Stimulated activated CD4-positive, alpha-beta T cell treated with anti-CD3 and anti-CD28 coated beads, Interleukin-4, amount 100 ng/mL, for 1 hour (primary cell): Measurements from ENCODE around the gene SSTR5.

Experiments
- DNase-seq: peaks from one replicate; pipeline ENCODE4 v3.0.0-alpha.2; 2020

Gene SSTR5

DNA sequence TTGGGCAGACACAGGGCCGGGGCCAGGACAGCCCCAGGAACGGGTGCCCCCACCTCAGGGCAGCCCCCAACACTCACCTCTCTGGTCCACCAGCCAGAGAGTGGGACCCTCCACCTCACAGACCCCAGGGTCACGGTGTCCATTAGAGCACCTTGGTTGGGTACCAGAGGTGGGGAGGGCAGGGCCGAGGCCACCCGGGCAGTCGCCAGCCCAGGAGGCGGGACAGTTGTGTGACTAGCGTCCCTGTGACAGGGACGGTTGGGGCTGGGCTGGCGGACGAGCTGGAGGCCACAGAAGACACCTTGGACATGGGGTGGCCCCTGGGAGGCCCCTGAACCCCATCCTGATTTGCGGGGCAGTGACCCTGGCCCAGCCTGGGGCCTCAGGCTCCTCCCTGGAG, 35.2 kb downstream of the SSTR5 start:
- DNase-seq, result no peak

DNA sequence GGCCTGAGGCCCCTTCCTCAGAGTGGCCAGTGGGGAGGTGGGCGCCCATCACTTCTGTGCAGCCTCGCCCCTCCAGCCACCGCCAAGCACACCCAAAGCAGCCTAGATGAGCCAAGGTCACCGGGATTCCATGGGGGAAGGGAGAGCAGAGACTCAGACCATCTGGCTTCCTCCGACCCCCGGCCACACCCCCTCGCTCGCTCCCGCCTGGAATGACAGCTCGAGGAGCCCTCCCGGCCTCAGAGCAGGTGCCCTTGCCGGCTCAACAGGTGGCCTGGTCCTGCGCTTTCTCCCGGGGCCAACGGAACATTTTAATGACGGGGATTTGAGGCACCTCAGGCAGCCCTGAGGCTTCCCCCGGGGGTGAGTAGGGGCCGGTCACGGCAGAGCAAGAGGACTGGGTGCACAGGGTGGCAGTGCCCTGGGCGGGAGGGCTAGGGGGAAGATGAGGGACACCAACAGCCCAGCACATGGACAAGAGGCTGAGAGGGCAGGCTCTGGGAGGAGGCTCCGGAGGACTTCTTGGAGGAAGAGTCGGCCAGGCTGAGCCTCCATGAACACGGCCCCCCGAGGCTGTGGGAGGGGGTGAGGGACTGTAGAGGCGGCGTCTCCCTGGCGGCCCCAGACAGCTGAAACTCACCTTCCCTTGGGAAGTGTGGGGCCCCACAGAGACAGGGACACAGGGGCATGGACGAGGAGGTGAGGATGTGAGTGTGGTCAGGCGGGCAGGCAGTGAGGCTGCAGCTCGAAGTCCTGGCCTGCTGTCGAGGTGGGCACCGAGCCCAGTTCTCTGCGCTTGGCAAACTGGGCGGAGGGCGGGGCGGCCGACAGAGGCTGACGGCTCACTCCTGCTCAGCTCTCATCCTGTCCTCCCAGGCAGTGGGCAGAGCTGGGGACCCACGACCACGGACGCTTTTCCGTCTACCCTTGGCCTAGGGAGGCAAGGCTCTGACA, 36.0 kb downstream of the SSTR5 start:
- no peak for DNase-seq

DNA sequence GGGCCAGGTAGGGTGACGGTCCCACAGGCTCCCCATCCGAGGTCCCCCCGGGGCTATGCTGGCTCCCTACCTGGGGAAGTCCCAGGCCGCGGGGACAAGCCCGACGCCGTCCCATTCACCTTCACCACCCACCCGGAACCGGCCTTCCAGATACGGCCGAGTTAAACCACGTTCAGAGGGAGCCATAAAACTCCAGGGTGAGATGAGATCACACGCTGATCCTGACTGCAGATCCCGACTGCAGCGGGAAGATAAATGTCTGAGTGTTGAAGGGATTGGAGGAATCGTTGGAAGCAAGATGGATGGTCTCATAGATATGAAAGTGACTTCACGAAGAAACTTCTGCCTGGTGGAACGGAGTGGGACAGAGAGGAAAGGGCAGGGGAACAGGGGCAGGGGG, 37.1 kb downstream of the SSTR5 start:
- no peak for DNase-seq

DNA sequence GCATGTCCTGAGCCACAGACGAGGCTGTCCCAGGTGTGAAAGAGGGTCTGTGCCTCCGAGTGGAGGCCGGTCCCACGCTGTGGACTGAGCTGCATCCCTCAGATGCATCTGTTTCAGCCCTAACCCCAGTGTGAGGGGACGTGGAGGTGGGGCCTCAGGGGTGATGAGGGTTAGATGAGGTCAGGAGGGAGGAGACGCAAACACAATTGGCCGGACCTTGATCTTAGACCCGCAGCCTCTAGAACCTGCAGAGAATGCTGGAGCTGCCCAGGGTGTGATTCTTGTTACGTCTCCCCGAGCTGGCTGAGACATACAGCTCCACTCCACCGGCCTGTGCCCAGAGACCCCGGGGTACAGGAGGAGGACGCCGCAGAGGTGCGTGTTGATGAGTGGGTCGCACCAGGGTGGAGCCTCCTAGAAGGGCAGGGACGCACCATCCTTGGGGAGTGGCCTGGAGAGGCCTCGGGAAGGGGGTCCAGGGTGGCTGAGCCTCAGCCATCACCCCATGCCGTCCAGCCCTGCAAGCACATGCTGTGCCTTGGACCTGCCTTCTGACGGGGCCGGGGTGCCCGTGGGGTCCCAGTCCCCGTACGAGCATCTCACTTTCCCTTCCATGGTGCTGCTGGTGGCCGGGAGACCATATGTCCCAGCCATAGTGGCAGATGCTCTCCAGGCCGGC, 40.1 kb downstream of the SSTR5 start:
- DNase-seq, result no peak

DNA sequence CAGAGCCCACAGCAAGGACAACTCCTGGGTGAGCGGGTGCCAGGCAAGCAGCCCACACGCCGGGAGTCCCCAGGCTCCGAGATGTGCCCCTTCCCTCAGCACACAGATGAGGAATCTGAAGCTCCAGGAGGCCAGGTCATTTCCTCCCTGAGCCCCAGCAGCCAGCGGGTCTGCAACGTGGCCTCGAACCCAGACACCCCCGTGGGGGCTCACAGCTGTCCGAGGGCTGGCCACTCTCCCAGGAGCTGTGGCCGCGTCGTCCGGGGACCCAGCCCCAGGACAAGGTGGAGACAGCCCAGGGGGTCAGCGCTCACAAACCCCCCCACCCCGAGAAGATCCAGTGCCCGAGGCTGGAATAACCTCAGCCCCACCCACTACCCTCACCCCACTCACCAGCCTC, 40.9 kb downstream of the SSTR5 start:
- no peak for DNase-seq

DNA sequence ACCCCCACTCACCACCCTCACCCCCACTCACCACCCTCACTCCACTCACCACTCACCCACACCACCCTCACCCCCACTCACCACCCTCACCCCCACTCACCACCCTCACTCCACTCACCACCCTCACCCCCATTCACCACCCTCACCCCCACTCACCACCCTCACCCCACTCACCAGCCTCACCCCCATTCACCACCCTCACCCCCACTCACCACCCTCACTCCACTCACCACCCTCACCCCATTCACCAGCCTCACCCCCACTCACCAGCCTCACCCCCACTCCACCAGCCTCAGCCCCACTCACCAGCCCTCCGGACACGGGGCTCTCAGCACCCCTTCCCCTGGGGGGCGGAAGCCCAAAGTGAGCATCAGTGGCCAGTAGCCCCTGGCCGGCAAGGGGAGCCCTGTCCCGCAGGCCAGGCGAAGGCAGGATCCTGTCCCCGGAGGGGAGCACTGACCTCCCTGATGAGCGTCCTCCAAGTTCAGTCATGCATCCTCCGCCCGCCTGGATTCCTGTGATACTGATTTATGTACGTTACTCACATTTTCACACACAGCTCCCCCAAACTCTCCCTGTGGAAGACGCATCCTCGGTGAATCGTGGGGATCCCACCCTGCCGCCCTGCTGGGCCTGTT, 41.5 kb downstream of the SSTR5 start:
- no peak for DNase-seq

DNA sequence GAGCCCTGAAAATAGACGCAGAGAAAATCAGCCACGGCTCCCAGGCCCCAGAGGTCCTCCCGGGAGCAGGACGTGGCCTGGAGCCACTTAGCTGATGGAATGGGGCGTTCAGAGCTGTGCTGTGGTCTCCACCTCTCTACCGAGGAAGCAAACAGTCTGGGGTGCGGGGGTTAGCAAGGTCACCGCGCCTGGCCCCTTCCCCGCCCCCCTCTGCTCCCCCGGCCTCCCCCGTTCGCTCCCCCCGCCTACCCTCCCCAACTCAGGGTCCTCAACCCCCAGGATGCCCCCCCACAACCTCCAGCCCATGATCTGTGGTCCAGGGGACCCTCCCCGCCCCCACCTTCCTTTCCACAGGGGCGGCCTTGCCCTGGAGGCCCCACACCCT, 44.1 kb downstream of the SSTR5 start:
- DNase-seq, result no peak

DNA sequence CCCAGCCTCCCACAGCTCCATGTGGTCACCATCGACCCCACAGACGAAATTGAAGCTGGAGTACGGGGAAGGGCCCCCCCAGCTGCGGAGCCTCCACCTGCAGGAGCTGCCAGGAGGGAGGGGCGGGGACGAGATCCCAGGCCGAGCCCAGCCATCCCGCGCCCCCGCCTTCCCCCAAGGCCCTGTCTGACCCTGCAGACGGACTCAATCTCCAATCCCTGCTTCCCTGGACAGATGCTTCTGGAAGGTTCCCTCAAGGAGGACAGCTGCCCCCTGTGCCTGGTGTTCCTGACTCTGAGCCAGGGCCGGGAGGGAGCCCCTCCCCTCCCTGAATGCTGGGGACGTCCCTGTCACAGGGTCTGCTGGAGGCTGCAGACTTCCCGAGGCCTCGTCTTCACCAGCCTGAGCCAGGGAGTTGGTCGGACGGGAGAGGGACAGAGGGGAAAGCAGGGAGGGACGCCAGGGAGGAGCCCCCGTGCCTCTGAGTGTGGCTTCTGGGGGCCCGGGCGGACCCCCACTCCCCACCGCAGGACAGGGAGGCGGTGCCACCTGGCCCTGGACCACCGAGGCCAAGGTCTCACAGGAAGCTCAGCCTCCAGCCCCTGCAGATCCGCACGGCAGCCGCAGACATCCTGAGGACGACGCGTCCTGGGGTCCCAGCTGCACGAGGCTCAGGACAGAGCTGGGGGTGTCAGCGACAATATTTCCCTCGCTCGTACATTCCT, 44.8 kb downstream of the SSTR5 start:
- no peak for DNase-seq

DNA sequence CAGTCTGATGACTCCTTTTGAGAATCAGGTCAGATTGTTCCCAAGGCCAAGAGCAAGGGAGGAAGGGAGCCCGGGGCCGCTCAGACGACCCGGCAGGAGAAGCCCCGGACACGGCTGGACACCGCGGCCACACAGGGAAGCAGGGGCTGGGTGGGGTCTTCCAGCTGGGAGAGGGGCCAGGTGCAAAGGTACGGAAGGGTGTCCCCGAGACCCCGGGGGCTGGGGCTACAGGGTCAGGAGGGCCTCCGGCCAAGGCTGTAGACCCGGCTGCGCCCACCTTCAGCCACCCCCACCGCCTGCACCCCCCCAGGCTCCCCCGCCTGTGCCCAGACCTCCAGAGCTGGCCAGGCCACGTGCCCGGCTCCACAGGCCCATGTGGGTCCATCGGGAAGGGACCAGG, 45.4 kb downstream of the SSTR5 start:
- DNase-seq, result no peak

DNA sequence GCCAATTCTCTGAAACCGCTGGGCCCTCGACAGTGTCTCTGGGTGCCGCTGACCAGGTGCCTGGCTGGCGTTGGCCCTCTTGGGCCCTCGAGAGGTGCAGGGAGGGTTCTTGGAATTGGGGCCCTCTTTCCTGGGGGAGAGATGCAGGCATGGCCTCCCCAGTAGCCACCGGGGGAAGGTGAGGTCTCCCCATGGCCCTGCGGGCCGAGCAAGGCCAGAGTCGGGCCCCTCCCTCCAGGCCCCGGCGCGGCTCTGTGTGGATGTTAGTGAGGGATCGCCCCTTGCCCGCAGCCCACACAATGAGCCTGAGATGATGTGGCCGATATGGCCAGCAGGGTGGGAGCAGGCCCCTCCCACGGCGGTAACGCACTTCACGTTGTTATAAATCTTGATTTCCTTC, 46.6 kb downstream of the SSTR5 start:
- no peak for DNase-seq

DNA sequence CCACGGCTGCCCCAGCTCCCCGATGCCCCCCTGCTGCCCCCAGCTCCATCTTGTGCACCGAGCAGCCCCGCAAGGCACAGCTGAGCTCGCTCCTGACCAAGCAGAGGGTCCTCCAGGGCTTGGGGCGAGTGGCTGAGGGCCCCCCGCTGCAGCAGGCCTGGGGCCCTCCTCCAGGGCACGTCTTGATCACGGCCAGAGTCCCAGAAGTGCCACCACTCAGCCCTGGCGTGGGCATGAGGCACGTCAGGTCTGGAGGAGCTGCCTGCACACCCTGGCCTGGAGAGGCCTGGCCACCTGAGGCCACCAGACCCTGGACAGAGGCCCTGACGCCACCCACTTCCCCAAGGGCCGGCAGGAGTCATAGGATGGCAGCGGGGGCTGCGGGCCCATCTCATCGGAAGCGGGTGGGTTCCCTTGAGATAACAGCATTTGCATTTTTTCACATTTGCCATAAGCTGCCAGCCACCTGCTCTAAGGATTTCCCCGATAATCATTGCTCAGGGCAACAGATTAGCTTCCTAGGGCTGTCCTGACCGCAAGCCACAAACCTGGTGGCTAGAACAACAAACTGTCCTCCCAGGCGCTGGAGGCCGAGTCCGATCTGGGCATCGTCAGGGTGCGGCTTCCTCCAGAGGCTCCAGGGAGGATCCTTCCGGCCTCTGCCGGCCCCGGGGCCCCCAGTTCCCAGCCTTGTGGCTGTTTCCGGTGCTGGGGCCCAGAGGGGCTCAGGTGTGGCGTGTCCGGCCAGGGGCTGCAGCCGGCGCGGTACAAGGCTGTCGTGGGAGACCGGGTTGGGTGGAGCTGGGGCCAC, 47.4 kb downstream of the SSTR5 start:
- no peak for DNase-seq

DNA sequence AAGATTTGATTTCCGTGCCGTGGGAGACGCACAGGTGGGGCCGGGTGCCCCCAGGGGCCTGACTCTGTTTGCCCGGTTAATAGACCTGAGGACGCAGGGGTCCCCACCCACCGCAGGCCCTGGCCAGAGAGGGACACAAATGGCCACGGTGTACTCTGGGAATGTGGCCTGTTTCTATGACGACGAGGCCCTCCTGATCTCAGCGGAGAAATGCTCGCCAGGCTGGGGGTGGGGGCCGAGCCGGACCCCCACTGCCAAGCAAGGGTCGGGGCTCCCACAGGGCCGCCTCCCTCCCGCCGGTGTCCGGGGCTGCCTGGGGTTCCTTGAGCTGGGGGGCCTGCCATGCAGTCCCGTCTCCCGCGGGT, 48.0 kb downstream of the SSTR5 start:
- DNase-seq, result no peak

DNA sequence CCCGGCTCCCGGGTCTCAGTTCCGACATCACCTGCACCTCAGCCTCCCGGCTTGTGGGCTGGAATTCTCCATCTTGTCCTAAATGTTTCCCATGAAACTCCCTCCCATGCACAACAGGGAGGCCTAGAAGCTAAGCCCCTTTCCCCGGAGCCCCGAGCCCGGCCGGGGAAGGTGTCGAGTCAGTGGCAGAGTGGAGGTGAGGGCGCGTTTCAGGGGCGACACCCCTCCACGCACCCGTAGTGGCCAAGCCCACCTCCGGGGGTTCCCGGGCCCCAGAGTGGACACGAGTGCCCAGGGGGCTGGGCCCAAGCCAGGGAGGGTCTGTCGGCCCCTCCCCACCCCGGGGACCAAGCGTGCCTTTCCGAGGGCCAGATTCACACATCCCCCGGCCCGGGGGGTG, 48.5 kb downstream of the SSTR5 start:
- no peak for DNase-seq

DNA sequence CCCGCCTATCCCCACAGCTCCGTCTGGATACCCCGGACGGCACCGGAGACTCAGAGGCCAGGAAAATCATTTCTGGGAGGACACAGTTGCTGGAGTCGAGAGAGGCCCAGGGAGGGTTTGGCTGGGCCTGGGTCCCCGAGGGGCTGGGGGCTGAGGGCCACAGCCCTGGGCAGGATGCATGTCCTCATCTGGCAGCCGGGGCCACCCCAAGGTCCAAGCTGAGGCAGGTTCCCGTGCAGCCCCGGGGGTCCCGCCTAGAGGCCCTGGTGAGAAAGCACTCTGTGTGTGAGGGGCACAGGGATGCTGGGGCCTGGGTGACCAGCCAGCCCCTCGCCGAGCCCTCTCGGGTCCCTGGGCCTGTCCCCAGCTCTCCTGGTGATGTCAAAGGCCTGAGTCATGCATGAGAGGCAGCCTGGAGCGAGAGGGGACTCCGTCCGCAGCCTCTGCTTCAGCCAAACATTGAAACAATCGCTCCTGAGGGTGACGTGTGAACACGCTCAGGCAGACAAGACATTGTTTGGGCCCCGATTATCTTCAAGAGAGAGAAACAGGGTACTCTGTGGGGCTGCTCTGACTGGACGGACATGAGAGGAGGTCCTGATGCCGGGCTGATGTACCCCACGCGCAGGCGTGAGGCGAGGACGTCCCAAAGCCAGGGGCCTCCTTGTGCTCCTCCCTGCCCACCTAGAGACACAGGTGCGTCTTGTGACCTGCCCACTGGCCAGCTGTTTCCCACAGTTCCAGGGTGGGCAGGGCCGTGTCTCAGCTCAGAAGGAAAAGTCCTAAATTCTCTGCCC, 49.3 kb downstream of the SSTR5 start:
- no peak for DNase-seq

DNA sequence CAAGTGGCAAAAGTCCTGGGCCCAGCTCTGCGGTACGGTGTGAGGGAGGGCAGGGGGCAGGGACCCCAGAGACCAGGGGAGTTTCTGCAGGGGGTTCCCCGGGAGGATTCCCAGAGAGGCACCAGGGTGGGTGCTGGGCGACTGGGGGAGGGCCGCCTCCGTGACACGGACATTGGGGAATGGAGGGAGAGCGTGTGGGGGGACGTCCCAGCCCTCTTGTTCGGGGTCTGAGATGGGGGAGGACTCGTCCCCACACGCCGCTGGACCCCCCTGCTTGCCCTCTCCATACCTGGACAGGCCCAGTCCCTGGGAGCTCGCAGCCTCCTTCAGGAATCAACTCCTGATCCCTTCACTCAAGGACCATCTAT, 49.8 kb downstream of the SSTR5 start:
- DNase-seq, result no peak

DNA sequence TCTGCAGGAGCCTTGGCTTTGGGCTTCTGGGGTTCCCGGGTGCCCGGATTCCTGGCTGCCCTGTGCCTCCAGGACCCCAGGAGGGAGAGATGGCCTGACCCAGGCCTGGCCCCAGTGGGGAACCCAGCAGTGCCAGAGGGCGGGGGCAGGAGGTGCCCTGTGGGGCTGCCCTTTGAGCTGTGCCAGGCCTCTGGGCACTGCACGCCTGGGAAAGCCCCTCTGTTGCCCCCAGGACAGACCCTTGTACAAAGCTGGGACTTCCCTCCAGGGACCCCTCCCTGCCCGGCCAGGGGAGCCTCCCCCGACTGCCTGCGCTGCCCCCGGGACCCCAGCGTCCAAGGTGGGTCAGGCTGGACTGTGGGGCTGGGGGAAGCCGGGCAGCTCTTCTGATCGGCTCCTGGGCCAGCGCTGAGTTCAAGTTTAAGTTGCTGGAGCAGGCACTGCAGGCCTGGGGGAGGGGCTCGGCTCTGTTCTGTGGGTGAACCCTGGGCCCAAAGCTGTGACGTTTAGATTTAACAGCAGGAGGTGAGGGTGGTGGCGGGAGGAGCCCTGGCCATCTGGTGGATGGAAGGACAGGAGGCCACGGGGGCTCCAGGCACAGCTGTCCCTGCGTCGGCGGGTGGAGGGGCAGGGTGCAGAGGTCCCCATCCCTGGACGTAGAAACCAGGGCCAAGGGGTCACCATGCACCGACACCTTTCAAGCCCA, 51.1 kb downstream of the SSTR5 start:
- no peak for DNase-seq

DNA sequence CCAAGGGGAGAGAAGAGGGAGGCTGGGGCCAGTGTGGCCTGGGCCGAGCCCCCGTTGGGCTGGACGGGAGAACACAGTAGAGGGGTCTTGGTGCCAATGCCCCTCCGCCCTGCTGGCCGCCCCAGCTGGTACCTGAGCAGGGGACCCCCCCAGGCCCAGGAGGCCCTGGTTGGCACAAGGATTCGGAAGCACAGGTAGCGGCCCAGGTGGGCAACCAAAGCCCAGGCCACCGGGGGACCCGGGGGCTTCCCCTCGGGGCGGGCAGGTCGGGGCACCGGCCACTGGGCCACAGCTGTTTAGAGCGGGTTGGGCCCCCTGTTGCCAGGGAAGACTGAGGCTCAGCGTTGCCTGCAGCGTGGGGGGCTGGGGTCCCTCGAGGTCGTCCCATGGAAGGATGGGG, 51.7 kb downstream of the SSTR5 start:
- no peak for DNase-seq

DNA sequence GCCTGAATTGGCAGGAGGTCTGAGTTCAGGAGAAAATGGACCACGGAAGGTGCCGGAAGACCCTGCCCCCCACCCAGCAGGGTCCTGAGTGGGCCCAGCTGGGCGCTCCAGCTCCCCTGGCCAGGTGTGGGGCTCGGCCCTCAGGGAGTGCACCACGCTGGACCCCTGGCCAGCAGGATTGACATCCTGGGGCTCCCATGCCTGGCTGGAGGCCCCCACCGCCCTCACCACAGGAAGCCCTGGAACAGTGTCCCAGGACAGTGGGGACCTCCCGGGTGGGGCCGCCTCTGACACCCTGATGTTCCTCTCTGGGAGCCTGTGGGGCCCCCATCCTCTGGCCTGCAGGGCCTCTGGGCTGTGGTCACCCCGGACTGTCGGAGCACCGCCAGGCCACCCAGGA, 52.2 kb downstream of the SSTR5 start:
- no peak for DNase-seq

DNA sequence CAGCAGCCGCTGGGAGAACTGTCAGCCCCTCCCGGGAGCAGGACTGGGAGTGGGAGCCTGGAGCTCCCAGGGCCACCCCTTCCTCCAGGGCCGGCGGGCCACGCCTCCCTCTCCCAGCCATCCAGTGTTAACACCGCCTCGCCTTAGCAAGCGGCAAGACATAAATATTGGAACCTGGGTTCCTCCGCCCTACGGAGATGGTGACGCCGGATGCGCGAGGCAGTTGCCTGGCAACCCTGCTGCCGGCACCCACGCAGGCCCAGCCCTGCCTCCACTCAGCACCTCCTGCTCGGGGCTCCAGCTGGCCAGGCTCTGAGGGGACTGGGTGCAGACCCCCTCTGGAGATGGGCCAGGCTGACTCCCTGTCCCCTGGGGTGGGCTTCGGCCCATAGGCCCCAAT, 52.9 kb downstream of the SSTR5 start:
- peak; percentile 30 for DNase-seq

DNA sequence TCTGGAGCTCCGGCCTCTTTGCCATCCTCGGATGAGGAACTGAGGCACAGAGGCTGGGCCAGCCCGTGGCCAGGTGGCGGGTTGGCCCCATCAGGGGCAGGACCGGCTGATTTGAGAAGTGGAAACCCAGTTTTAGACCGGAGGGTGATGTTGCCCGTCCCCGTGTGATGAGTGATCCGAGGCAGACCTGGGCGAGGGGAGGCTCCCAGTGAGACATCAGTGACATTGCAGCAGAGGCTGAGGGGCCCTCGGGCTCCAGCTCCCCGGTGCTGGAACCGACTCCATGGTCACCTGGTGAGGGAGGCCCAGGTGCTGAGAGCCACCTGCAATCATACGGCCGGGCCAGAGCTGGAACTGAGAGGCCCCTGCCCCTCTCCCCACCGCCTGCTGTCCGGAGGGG, 53.5 kb downstream of the SSTR5 start:
- no peak for DNase-seq

DNA sequence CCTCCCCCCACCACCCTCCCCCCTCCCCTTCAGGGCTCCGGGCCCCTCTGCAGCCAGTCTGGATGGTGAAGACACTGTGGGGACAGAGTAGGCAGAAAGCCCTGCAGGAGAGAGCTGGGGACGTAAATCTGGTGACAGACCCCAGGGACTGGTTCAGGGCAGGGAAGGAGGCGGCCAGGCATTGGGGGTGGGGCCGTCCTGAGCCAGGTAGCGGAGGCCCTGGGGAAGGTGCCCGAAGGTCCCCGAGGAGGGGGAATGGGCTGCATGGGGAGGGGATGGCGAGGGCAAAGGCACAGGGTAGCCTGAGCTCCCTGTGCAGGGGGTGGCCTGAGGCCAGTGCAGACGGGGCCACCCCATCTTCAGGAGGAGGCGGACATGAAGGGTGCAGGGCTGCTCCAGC, 54.0 kb downstream of the SSTR5 start:
- no peak for DNase-seq
